ENCODE measurements around the gene TGFBR3L.

The TGFBR3L gene

DNA sequence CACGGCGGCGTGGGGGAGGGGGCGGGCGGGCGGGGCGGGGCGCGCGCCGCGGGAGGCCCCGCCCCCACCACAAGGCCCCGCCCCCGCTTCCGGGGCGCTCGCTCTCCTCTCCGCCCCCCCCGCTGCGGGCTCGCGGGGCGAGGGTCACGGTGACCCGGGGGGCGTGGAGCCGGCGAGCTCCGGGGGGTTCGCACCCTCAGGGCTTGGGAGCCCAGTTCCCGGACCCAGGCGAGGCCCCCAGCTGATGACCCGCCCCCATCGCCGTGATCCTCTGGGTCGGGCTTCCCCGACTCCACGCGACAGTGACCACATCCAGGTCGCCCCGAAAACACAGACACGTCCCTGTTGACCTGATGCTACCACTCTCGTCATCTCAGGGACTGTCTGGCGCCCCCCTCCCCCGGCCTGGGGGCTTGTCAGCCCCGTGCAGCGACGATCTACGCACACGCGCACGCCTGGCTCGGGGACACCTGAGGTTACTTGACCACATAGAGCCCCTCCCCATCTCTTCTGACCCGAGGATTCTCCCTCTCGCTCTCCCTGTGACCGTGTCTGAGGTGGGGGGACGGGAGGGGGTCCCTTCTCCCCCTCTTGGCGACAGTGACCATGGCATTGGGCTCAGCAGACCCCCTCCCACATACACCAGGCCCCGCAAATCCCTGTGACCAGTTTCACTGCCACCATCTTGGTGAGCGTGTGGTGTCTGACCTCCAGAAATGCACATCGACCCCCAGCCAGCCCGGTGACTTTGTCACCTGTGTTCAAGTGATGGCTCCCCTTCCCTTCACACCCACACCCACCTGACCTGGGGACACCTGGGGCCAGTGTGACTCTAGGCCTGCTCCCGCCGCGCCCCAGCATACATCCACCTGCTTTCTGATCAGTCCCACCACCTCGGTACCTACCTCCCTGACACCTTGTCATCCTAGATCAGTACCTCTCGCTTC is 10.3 kb upstream of the TGFBR3L start:
- DNase-seq (ENCODE audit: low read depth in 2 of 2) = peak; percentile 37 to 39

GRCh38 chr19:7905268-7905667 is 9.4 kb upstream of the TGFBR3L start:
- no peak for DNase-seq (ENCODE audit: low read depth in 2 of 2)

DNA sequence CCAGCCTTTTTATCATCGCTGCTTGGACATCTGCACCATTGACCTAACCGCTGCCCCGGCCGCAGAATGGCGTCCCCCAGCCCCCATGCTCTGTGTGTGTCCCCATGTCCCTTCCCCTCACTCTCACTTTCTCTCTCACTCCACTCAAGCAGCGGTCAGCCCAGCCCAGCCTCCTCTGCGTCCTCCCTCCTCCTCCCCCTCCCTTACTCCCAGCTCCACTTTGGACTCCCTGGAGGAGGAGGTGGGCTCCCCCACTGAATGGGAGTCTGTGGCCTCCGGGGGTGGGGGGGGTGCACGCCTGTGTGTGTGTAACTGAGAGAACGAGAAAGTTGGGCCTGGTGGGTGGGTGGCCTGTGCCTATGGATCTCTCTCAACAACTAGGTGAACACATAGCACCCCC is 8.8 kb upstream of the TGFBR3L start:
- DNase-seq (ENCODE audit: low read depth in 2 of 2) = no peak

GRCh38 chr19:7907122-7907521 is 7.5 kb upstream of the TGFBR3L start:
- DNase-seq (ENCODE audit: low read depth in 2 of 2) = no peak

DNA sequence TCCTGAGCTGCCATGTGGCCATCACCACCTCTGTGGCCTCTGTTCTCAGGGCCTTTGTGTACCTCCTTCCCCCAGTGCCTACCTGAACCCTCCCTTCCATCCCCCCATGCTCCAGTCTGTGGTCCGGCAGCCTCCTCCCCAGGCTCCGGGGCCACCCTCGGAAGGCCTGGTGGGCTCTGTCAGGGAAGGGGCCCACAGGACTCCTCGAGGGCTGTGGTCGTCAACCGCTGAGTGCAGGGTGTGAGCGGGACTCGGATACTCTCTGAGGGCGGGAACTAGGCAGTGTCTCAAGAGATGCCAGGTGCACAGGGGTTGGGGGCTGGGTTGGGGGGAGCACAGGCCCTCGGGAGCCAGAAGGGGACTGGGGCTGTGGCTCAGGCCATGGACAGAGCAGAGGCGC is 7.1 kb upstream of the TGFBR3L start:
- no peak for DNase-seq (ENCODE audit: low read depth in 2 of 2)

DNA sequence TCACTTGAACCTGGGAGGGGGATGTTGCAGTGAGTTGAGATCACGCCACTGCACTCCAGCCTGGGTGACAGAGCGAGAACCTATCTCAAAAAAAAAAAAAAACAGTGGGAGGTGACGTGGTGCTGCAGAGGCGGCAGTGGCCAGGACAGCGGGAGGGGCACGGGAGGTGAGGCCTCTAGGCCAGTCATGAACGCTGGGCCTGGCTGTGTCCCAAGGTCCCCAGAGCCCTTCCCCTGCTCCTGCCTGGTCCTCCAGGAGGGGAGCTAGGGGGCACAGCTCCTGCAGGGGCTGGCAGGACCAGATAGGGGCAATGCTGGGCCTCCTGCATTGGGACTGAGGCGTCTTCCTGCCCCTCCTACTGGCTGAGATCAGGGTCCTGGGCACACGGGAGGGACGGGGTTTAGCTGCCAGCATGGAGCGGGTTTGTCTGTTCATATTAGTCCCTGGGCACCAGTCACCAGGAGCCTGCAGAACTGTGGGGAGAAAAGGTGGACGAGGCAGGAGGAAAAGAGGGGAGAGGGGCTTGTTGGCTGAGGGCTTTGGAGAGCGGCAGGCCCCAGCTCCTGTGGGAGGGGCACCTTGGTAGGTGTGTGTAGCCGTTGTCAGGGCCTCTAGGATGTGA is 6.4 kb upstream of the TGFBR3L start:
- no peak for DNase-seq (ENCODE audit: low read depth in 2 of 2)

GRCh38 chr19:7908742-7909461 is 5.7 kb upstream of the TGFBR3L start:
- no peak for DNase-seq (ENCODE audit: low read depth in 2 of 2)

GRCh38 chr19:7909471-7910067 is 5.1 kb upstream of the TGFBR3L start:
- DNase-seq (ENCODE audit: low read depth in 2 of 2) = no peak

- no peak for DNase-seq (ENCODE audit: low read depth in 2 of 2)
These were observed 4.1 kb upstream of the TGFBR3L start for GRCh38 chr19:7910321-7911161.

DNA sequence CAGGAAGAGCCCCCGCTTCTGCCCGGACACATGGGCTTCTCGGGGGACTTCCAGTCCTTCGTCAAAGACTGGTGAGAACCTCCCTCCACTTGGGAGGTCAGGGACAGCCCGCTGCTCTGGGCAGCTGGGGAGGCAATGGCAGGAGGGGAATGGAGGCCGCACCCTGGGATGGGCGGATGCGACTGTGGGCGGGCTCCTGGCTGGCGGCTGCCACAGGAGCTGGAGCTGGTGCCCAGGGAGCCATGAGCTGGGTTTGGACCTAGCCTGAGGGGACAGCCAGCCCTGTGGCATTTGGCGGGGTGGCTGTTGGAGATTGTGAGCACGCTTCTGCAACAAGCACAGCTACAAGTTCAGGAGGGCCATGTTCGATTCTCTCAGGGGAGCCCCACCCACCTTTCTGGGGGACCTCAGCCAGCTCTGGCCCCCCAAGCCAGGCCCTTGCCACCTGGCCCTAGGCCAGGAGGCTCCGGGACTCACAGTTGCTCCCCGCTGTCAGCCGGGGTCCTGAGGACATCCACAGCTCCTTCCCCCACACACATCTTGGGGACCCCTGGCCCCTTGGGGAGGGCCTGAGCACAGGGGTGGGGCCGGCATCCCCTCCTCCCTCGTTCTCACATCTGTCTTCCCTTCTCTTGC is 3.0 kb upstream of the TGFBR3L start:
- no peak for DNase-seq (ENCODE audit: low read depth in 2 of 2)

GRCh38 chr19:7912144-7912696 is 2.4 kb upstream of the TGFBR3L start:
- no peak for DNase-seq (ENCODE audit: low read depth in 2 of 2)

DNA sequence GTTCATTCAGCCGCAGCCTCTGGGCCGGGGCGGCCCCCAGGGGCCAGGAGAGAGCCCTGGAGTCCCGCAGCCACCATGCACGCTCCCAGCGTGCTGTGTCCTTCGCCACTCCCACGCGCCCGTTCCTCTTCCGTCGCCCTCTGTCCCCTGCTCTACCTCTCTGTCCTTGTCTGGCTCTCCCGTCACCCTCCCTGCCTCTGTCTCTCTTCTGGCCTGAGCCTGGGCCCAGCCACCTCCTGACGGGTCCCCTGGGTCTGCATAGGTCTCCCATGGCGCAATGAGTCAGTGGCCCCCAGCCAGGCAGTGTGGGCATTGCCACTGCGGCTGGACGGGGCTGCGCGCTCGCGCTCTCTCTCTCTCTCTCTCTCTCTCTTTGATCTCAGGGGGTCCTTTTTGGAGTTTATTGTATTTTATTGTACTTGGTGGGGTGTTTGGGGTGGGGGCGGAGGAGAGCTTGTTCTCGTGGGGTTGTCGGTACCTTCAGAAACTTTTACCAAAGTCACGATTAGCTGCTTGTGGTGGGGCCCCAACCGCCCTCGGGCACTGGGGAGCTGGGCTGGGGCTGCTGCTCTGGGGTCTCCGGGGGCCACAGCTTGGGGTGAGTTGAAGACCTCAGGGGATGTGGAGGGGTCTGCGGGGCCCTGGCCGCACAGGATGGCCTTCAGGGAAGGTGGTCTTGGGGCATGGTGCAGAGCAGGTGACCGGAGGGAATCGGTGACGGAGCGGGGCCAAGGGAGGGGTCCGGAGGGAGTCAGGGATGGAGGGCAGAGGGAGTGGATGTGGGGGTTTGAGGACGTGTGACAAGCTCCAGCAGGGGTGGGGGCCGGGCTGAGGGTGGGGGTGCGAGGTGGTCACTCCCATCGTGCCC is 1.7 kb upstream of the TGFBR3L start:
- no peak for DNase-seq (ENCODE audit: low read depth in 2 of 2)

DNA sequence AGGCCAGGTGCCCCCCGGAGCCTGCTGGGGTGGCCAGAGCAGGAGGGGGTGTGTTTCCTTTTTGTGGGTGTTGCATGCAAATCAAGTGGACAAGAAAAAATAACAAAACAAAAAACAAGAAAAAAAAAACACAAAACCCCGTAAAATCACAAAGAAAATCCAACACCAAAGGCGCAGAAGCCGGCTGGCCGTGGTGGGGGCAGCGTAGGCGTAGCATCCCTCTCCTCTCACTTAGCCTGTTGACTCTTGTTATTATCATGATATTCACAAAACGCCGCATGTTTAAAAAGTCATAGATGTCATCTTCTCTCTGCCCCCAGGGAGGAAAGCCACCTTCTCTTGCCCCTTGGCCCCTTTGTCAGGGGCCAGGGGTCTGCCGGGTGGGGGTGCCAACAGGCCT is 978 bp upstream of the TGFBR3L start:
- DNase-seq (ENCODE audit: low read depth in 2 of 2) = no peak

- no peak for DNase-seq (ENCODE audit: low read depth in 2 of 2)
These were observed 531 bp upstream of the TGFBR3L start for GRCh38 chr19:7914099-7914498.

GRCh38 chr19:7915250-7916102 is 846 bp downstream of the TGFBR3L start:
- DNase-seq (ENCODE audit: low read depth in 2 of 2) = no peak

- DNase-seq (ENCODE audit: low read depth in 2 of 2) = no peak
These were observed 1.7 kb downstream of the TGFBR3L start for GRCh38 chr19:7916103-7916954.

- no peak for DNase-seq (ENCODE audit: low read depth in 2 of 2)
These were observed 2.3 kb downstream of the TGFBR3L start for GRCh38 chr19:7916955-7917266.

Measured in stimulated activated CD8-positive, alpha-beta memory T cell treated with anti-CD3 and anti-CD28 coated beads, Interleukin-2, amount 100 ng/mL, for 1 hour (primary cell).